HepG2 (cell line): Measurements from ENCODE around the gene GIPC3. TPM values are rescaled to one million over a fixed set of nuclear protein-coding genes. Genes with fewer than 3 reads are reported as not detected.

Experiments
- ATF1 ChIP-seq: IDR thresholded peaks from 2 replicates; pipeline ENCODE4 v1.6.1; 2016; ENCODE audit warnings: mild to moderate bottlenecking, control low read depth
- BCL3 ChIP-seq: sonication (generic); formaldehyde crosslinking; IDR thresholded peaks from 2 replicates; pipeline ENCODE4 v1.5.1; 2020; ENCODE audit warnings: mild to moderate bottlenecking, missing genetic modification reagents, moderate library complexity
- CSRNP2 ChIP-seq: sonication (generic); formaldehyde crosslinking; conservative IDR thresholded peaks from 2 replicates; pipeline ENCODE4 v1.8.0; 2022; ENCODE audit warnings: low read depth, missing genetic modification reagents
- DMAP1 ChIP-seq: IDR thresholded peaks from 2 replicates; pipeline ENCODE4 v1.6.1; 2016
- GABPA ChIP-seq, 2 experiments: IDR thresholded peaks; 2 replicates each; pipeline ENCODE4 v1.6.1; 2011 to 2016; ENCODE audit warnings: low read depth in 2 of 2, low read length in 1 of 2, missing biosample characterization in 1 of 2, missing genetic modification characterization in 1 of 2
- GPN1 ChIP-seq: sonication (generic); formaldehyde crosslinking; IDR thresholded peaks from 2 replicates; pipeline ENCODE4 v1.5.1; 2020; ENCODE audit warnings: missing genetic modification reagents, borderline replicate concordance
- HIVEP1 ChIP-seq: sonication (generic); formaldehyde crosslinking; IDR thresholded peaks from 2 replicates; pipeline ENCODE4 v1.4.0; 2020; ENCODE audit warnings: mild to moderate bottlenecking, missing genetic modification reagents
- KMT2A ChIP-seq: sonication (generic); formaldehyde crosslinking; IDR thresholded peaks from 2 replicates; pipeline ENCODE4 v1.4.0; 2020; ENCODE audit warnings: missing genetic modification reagents
- PATZ1 ChIP-seq: sonication (generic); formaldehyde crosslinking; IDR thresholded peaks from 2 replicates; pipeline ENCODE4 v1.4.0; 2020; ENCODE audit warnings: missing genetic modification reagents
- TERF1 ChIP-seq: sonication (generic); formaldehyde crosslinking; IDR thresholded peaks from 2 replicates; pipeline ENCODE4 v1.8.0; 2022; ENCODE audit warnings: mild to moderate bottlenecking, missing genetic modification reagents, moderate library complexity
- THAP9 ChIP-seq: sonication (generic); formaldehyde crosslinking; IDR thresholded peaks from 2 replicates; pipeline ENCODE4; 2020; ENCODE audit warnings: missing genetic modification reagents, mild to moderate bottlenecking, borderline replicate concordance
- ZIK1 ChIP-seq: sonication (generic); formaldehyde crosslinking; IDR thresholded peaks from 2 replicates; pipeline ENCODE4 v1.5.0; 2020; ENCODE audit warnings: mild to moderate bottlenecking, low read depth, missing genetic modification reagents, borderline replicate concordance
- ZNF235 ChIP-seq: sonication (generic); formaldehyde crosslinking; IDR thresholded peaks from 2 replicates; pipeline ENCODE4 v1.8.1; 2023; ENCODE audit warnings: mild to moderate bottlenecking, missing genetic modification reagents, borderline replicate concordance
- ZNF510 ChIP-seq: sonication (generic); formaldehyde crosslinking; IDR thresholded peaks from 2 replicates; pipeline ENCODE4 v1.4.0; 2020; ENCODE audit warnings: low read depth, mild to moderate bottlenecking, missing genetic modification reagents
- ZNF644 ChIP-seq: IDR thresholded peaks from 2 replicates; pipeline ENCODE4 v1.6.1; 2016; ENCODE audit warnings: low read depth
- ZNF768 ChIP-seq: sonication (generic); formaldehyde crosslinking; IDR thresholded peaks from 2 replicates; pipeline ENCODE4 v1.4.0; 2020; ENCODE audit warnings: missing genetic modification reagents
- polyA plus RNA-seq, 8 experiments: library from polyadenylated mRNA; depleted of rRNA in 3 of 8; stranded (reverse) in 7 of 8; unstranded in 1 of 8; fragments of >200 nt; fragmentation: Illumina TruSeq in 4 of 8; extraction: Trizol in 4 of 8; gene quantifications; 2 replicates each; pipeline versions ENCODE4 v1.2.1 to v1.2.3, GENCODE V29; 2011 to 2016; ENCODE audit warnings: low read depth in 4 of 8, missing spikeins in 1 of 8, mixed read lengths in 1 of 8; ENCODE audit not compliant: insufficient read depth in 1 of 8
- total RNA-seq, 5 experiments: library from RNA; depleted of rRNA; stranded (reverse); fragments of >200 nt; fragmentation: Illumina TruSeq; extraction: Trizol; gene quantifications; 2 replicates each; pipeline ENCODE4 v1.2.3, GENCODE V29; 2016; ENCODE audit warnings: low read depth in 1 of 5
- TF ChIP-seq, protein P1 (sequence below): sonication (generic); formaldehyde crosslinking; IDR thresholded peaks from 2 replicates; pipeline ENCODE4 v1.4.0; 2020; ENCODE audit warnings: missing genetic modification reagents

The GIPC3 gene
- total and polyA plus RNA-seq, 2 of the 13 experiments (the other 11 are each of a cell fraction or from before 2014, with no cell fraction given), result 0.05 TPM; not detected in 1

- TF ChIP-seq BCL3 (CRISPR knock-in tag) (peak; percentile 60; the same call in 1 of the 2 replicates), ZNF235 (CRISPR knock-in tag) (no peak), KMT2A (CRISPR knock-in tag) (peak; percentile 95), ZNF768 (CRISPR knock-in tag) (peak; percentile 78), ATF1 (CRISPR knock-in tag) (peak; percentile 58; the same call in 1 of the 2 replicates), HIVEP1 (CRISPR knock-in tag) (no peak; the same call in 1 of the 2 replicates), GPN1 (CRISPR knock-in tag) (no peak), ZNF644 (CRISPR knock-in tag) (no peak), GABPA (IDR thresholded peaks at IDR 0.05; ENCODE audit: low read depth, low read length) (no peak), GABPA (CRISPR knock-in tag; IDR thresholded peaks at IDR 0.05; ENCODE audit: low read depth) (peak; percentile 74), THAP9 (CRISPR knock-in tag) (peak; percentile 93; the same call in 1 of the 2 replicates), PATZ1 (CRISPR knock-in tag) (peak; percentile 33; the same call in 1 of the 2 replicates), TERF1 (no peak), DMAP1 (peak; percentile 69; the same call in 1 of the 2 replicates), ZNF510 (CRISPR knock-in tag) (no peak), CSRNP2 (CRISPR knock-in tag) (no peak), ZIK1 (CRISPR knock-in tag) (peak; percentile 52; the same call in 1 of the 2 replicates)
- TF ChIP-seq, protein P1, sequence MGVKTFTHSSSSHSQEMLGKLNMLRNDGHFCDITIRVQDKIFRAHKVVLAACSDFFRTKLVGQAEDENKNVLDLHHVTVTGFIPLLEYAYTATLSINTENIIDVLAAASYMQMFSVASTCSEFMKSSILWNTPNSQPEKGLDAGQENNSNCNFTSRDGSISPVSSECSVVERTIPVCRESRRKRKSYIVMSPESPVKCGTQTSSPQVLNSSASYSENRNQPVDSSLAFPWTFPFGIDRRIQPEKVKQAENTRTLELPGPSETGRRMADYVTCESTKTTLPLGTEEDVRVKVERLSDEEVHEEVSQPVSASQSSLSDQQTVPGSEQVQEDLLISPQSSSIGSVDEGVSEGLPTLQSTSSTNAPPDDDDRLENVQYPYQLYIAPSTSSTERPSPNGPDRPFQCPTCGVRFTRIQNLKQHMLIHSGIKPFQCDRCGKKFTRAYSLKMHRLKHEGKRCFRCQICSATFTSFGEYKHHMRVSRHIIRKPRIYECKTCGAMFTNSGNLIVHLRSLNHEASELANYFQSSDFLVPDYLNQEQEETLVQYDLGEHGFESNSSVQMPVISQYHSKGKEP (CRISPR knock-in tag), result peak; percentile 39; the same call in 1 of the 2 replicates
These were observed 41.4 kb downstream of the GIPC3 start, which contains the start of gene CACTIN (continued) for GRCh38 chr19:3626473-3627350.
